ENCODE data around the gene PIP5K1B. TPM values are rescaled to one million over a fixed set of nuclear protein-coding genes. Genes with fewer than 3 reads are reported as not detected.

Gene PIP5K1B
- total RNA-seq, 1 experiment from 2014 or later: 5.2 TPM

DNA sequence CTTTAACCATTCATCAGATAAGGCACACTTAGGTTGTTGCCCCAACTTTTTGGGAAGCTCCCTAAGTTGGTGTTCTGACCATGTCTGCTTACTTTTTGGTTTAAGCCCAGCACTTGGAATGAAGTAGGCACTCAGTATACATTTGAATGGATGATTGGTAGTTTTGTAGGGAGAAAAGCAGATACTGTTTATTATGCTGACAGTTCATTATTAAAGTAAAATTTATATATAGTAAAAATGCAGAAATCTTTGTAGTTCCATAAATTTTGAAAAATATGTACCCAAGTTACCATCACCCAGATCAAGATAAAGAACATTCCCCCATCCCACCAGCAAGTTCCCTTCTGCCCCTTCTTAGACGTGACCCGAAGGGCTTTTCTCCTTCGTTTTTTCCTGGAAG is 273.5 kb downstream of the PIP5K1B start:
- POLR2A ChIA-PET: interaction anchor here (0.8 kb wide), 1 partner anchor 14 kb away, joined by 3 read pairs; no protein-coding TSS in a partner anchor
- no peak overlapping the region for H3K4me3 Mint-ChIP-seq
- H3K36me3 Mint-ChIP-seq: peaks cover 18% of the 10 kb centered on the region
- no peaks in the 10 kb centered on the region for H3K27me3 Mint-ChIP-seq (ENCODE audit: low read depth)
- CTCF ChIA-PET: interaction anchor here (2.3 kb wide), 1 partner anchor 20 kb away, joined by 7 read pairs; no protein-coding TSS in a partner anchor
- TF ChIP-seq CREM (CRISPR knock-in tag; IDR thresholded peaks at IDR 0.05) (no peak), JUN (CRISPR knock-in tag; IDR thresholded peaks at IDR 0.05) (no peak), ZNF416 (CRISPR knock-in tag; IDR thresholded peaks at IDR 0.05) (no peak), EMX1 (CRISPR knock-in tag; IDR thresholded peaks at IDR 0.05) (no peak), ZNF317 (CRISPR knock-in tag; IDR thresholded peaks at IDR 0.05; ENCODE audit: borderline replicate concordance, low read depth) (no peak), ZNF671 (CRISPR knock-in tag; IDR thresholded peaks at IDR 0.05) (no peak), ATF1 (CRISPR knock-in tag; IDR thresholded peaks at IDR 0.05) (no peak), SP1 (CRISPR knock-in tag; conservative IDR thresholded peaks at IDR 0.05) (no peak), ZNF396 (CRISPR knock-in tag; IDR thresholded peaks at IDR 0.05; ENCODE audit: borderline replicate concordance) (no peak), SMAD4 (CRISPR knock-in tag; IDR thresholded peaks at IDR 0.05) (no peak), ERG (CRISPR knock-in tag; IDR thresholded peaks at IDR 0.05) (no peak), RELA (CRISPR knock-in tag; IDR thresholded peaks at IDR 0.05; ENCODE audit: borderline replicate concordance) (no peak), ATF2 (CRISPR knock-in tag; IDR thresholded peaks at IDR 0.05; ENCODE audit: borderline replicate concordance, low read depth) (no peak), GTF2I (CRISPR knock-in tag; conservative IDR thresholded peaks at IDR 0.05) (no peak)
- TF ChIP-seq, protein P1, sequence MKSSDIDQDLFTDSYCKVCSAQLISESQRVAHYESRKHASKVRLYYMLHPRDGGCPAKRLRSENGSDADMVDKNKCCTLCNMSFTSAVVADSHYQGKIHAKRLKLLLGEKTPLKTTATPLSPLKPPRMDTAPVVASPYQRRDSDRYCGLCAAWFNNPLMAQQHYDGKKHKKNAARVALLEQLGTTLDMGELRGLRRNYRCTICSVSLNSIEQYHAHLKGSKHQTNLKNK (CRISPR knock-in tag; IDR thresholded peaks at IDR 0.05): no peak
- TF ChIP-seq, protein P2, sequence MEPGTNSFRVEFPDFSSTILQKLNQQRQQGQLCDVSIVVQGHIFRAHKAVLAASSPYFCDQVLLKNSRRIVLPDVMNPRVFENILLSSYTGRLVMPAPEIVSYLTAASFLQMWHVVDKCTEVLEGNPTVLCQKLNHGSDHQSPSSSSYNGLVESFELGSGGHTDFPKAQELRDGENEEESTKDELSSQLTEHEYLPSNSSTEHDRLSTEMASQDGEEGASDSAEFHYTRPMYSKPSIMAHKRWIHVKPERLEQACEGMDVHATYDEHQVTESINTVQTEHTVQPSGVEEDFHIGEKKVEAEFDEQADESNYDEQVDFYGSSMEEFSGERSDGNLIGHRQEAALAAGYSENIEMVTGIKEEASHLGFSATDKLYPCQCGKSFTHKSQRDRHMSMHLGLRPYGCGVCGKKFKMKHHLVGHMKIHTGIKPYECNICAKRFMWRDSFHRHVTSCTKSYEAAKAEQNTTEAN (CRISPR knock-in tag; IDR thresholded peaks at IDR 0.05): no peak
- TF ChIP-seq, protein P3, sequence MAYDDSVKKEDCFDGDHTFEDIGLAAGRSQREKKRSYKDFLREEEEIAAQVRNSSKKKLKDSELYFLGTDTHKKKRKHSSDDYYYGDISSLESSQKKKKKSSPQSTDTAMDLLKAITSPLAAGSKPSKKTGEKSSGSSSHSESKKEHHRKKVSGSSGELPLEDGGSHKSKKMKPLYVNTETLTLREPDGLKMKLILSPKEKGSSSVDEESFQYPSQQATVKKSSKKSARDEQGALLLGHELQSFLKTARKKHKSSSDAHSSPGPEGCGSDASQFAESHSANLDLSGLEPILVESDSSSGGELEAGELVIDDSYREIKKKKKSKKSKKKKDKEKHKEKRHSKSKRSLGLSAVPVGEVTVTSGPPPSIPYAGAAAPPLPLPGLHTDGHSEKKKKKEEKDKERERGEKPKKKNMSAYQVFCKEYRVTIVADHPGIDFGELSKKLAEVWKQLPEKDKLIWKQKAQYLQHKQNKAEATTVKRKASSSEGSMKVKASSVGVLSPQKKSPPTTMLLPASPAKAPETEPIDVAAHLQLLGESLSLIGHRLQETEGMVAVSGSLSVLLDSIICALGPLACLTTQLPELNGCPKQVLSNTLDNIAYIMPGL (CRISPR knock-in tag; IDR thresholded peaks at IDR 0.05): no peak
- DNase-seq (ENCODE audit: low spot score) (no peak), ATAC-seq (no peak)
- H3K9me3 Mint-ChIP-seq: peaks cover 19% of the 10 kb centered on the region
- no peak overlapping the region for H3K27ac Mint-ChIP-seq
- H3K4me1 Mint-ChIP-seq: peaks cover 44% of the 10 kb centered on the region

- peaks cover 40% of the 10 kb centered on the region for H3K4me1 Mint-ChIP-seq
- no peak overlapping the region for H3K4me3 Mint-ChIP-seq
- H3K9me3 Mint-ChIP-seq: peaks cover 19% of the 10 kb centered on the region
- CTCF ChIA-PET: interaction anchor here (0.7 to 2.3 kb wide), 8 partner anchors 10 to 563 kb away, joined by 3 to 7 read pairs (median 3); a partner anchor contains a TSS
- ATAC-seq: peak; percentile 69
- peaks cover 18% of the 10 kb centered on the region for H3K36me3 Mint-ChIP-seq
- POLR2A ChIA-PET: interaction anchor here (0.8 kb wide), 2 partner anchors 15 to 275 kb away, joined by 3 to 4 read pairs; no protein-coding TSS in a partner anchor
- no peak for DNase-seq (ENCODE audit: low spot score)
- peak overlapping the region; percentile 77 for H3K27ac Mint-ChIP-seq
- no peaks in the 10 kb centered on the region for H3K27me3 Mint-ChIP-seq (ENCODE audit: low read depth)
- TF ChIP-seq ESRRA (CRISPR knock-in tag; IDR thresholded peaks at IDR 0.05; ENCODE audit: borderline replicate concordance) (no peak), TEAD1 (CRISPR knock-in tag; IDR thresholded peaks at IDR 0.05) (no peak), TEAD4 (CRISPR knock-in tag; IDR thresholded peaks at IDR 0.05) (no peak), PRRX2 (CRISPR knock-in tag; IDR thresholded peaks at IDR 0.05) (no peak), OVOL2 (CRISPR knock-in tag; IDR thresholded peaks at IDR 0.05; ENCODE audit: borderline replicate concordance) (no peak), NR1H2 (CRISPR knock-in tag; IDR thresholded peaks at IDR 0.05) (no peak), STAT6 (CRISPR knock-in tag; conservative IDR thresholded peaks at IDR 0.05; ENCODE audit: low read depth) (no peak)
- TF ChIP-seq, protein P4, sequence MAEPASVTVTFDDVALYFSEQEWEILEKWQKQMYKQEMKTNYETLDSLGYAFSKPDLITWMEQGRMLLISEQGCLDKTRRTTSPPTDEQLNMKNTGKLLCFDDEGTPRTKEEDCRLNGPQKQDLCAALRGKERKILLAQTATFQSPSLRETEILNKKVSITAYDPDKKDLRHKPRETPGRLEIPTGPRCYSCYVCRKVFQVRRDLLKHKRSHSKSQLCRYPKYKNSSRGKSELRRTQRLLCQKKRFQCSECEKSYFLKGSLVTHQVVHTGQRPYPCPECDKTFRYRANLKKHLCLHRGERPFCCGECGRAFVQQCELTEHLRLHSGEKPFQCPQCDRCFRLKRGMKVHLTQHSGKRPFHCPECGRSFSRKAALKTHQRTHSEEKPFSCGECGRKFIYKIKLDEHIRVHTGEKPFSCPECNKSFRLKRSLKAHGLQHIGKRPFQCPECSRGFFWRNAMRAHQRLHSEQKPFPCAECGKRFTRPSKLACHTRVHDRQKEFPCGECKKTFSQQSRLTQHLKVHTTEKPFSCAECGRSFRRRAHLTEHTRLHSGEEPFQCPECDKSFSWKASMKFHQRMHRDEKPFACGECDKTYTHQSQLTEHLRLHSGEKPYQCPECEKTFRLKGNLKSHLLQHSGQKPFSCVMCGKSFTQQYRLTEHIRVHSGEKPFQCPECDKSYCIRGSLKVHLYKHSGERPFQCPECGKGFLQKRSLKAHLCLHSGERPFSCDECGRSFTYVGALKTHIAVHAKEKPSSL (CRISPR knock-in tag; conservative IDR thresholded peaks at IDR 0.05): no peak
These were observed 274.7 kb downstream of the PIP5K1B start for GRCh38 chr9:68979538-68980314.

Measured in WTC11 (cell line).